ENCODE measurements around the gene LIPE.

- no peak for TF ChIP-seq EZH2 (IDR thresholded peaks at IDR 0.05)
- no peak for TF ChIP-seq POLR2AphosphoS5 (IDR thresholded peaks at IDR 0.05; ENCODE audit: borderline replicate concordance, low read depth, low read length)
Measured at GRCh38 chr19:42353341-42354015, 73.7 kb downstream of the LIPE start.
